GM12864 (cell line): ENCODE data around the gene RIPPLY1.

ENCODE experiments used
- DNase-seq: peaks from one replicate; pipeline ENCODE4 v3.0.0-alpha.2; 2011; ENCODE audit warnings: low read depth
- H3K4me3 ChIP-seq: 2 replicates; pipeline ENCODE4 v1.5.1; 2011; ENCODE audit warnings: mild to moderate bottlenecking, low read depth, low read length, control low read depth
- CTCF ChIP-seq: IDR thresholded peaks from 2 replicates; pipeline ENCODE4 v1.5.1; 2011; ENCODE audit warnings: low read depth, mild to moderate bottlenecking, moderate library complexity, low read length, control low read depth, inconsistent platforms; ENCODE audit errors: missing control alignments

Gene RIPPLY1

GRCh38 chrX:106862972-106863688, 40.0 kb downstream of the RIPPLY1 start:
- TF ChIP-seq CTCF = peak; percentile 60
- DNase-seq = no peak

More at GRCh38 chrX:106862972-106863688, 40.0 kb downstream of the RIPPLY1 start:
- H3K4me3 ChIP-seq = no peak overlapping the region
